Mucosa of descending colon (tissue), 3 donors: ENCODE data around the gene MEX3D. TPM values are rescaled to one million over a fixed set of nuclear protein-coding genes. Genes with fewer than 3 reads are reported as not detected.

Experiments used
- ATAC-seq: fragments of 200-7000 bp; cut with Tn5 transposase; one replicate; pipeline ENCODE4 v1.9.1; 2020; ENCODE audit warnings: mild to moderate bottlenecking, moderate library complexity
- DNase-seq, 3 donors: peaks; one replicate each; pipeline ENCODE4 v3.0.0-alpha.2; 2020
- H3K36me3 ChIP-seq: fragments of 200-600 bp; one replicate; pipeline ENCODE4 v1.8.0; 2021; ENCODE audit warnings: low read depth, mild to moderate bottlenecking
- H3K4me1 ChIP-seq: fragments of 200-600 bp; one replicate; pipeline ENCODE4 v1.8.0; 2021; ENCODE audit warnings: low read depth, mild to moderate bottlenecking
- H3K4me3 ChIP-seq: fragments of 200-600 bp; one replicate; pipeline ENCODE4 v1.8.0; 2021; ENCODE audit warnings: mild to moderate bottlenecking
- H3K9me3 ChIP-seq: fragments of 200-600 bp; one replicate; pipeline ENCODE4 v1.8.0; 2021; ENCODE audit warnings: mild to moderate bottlenecking
- intact Hi-C, 2 donors: fragments of 100-400 bp; cut with DNase I in 1 of 2; cut with micrococcal nuclease in 1 of 2; formaldehyde crosslinking; loops; one replicate each; pipeline versions ENCODE4 v1.11.0 to v1.11.1; 2022; cut with DNase I, micrococcal nuclease
- total RNA-seq, 3 donors: library from RNA; stranded (reverse); fragmentation: NEBNext Ultra II Directional in 2 of 3; extraction: Animal tissue kit (Norgen Biotek cat#: 25700) in 2 of 3; gene quantifications; one replicate each; pipeline versions ENCODE4 v1.2.1 to v1.2.4, GENCODE V29; 2021 to 2023
- TF ChIP-seq, protein P1 (sequence below): fragments of 200-600 bp; IDR thresholded peaks from one replicate; pipeline ENCODE4 v1.8.0; 2022; ENCODE audit warnings: antibody characterized with exemption, mild to moderate bottlenecking
- donor health status: DM: no; HTN: no; CAD: no; lungs with moderate emphysema.
- donor health status: DM: no; HTN: no; CAD: no.
- donor health status: DM: no; HTN: yes; CAD: no.

The MEX3D gene
- total RNA-seq, 3 donors from 2014 or later, result 21.3 to 28.1 (median 21.5) TPM

DNA sequence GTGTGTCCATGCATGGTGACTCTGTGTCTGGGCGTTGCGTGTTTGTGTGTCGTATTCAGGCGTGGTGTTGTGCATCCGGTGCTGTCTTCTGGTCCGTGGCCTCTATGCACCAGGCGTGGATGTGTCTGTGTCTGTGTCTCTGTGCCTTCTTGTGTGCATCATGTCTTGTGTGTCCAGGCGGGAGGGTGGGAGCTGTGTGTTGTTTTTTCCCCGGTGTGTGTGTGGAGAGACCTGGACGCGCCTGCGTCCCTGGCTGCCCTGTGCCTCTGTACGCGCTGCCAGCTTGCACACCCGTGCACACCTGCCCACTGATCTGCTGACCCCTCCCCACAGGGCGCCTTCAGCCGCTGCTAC is 43.2 kb downstream of the MEX3D start:
- TF ChIP-seq, protein P1, sequence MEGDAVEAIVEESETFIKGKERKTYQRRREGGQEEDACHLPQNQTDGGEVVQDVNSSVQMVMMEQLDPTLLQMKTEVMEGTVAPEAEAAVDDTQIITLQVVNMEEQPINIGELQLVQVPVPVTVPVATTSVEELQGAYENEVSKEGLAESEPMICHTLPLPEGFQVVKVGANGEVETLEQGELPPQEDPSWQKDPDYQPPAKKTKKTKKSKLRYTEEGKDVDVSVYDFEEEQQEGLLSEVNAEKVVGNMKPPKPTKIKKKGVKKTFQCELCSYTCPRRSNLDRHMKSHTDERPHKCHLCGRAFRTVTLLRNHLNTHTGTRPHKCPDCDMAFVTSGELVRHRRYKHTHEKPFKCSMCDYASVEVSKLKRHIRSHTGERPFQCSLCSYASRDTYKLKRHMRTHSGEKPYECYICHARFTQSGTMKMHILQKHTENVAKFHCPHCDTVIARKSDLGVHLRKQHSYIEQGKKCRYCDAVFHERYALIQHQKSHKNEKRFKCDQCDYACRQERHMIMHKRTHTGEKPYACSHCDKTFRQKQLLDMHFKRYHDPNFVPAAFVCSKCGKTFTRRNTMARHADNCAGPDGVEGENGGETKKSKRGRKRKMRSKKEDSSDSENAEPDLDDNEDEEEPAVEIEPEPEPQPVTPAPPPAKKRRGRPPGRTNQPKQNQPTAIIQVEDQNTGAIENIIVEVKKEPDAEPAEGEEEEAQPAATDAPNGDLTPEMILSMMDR, result no peak
- no peaks in the 10 kb centered on the region for H3K9me3 ChIP-seq
- ATAC-seq (no peak), DNase-seq (no peak)
- H3K36me3 ChIP-seq, result no peaks in the 10 kb centered on the region
- intact Hi-C loops, result no loop called here
- H3K4me3 ChIP-seq, result no peak overlapping the region
- no peaks in the 10 kb centered on the region for H3K4me1 ChIP-seq

DNA sequence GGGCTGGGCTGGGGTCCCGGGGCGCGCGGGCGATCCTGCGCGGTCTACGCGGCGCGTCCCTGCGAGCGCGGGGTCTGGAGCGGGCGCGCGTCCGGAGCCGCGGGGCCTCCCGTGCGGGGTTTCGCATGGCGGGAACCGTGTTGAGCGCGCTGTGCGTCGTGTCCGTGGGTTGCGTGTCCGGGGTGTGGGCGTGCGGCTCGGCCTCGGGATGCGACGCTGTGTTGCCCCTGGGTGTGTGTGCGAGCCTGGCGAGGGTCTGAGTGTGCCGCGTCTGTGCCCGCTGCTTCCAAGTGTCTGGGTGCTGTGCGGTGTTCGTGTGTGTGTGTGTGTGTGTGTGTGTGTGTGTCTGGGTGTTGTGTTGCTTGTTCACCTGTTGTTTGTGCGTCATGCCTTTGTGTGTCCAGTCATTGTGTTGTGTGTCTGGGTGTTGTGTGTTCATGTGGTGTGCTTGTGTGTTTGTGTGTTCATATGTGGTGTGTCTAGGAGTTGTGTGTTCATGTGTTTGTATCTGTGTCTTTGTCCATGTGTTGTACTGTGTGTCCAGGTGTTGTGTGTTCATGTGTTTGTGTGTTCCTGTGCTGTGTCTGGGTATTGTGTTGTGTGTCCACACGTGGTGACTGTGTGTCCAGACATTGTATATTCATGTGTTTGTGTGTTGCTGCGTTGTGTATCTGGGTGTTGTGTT is 43.7 kb downstream of the MEX3D start:
- intact Hi-C loops, result no loop called here
- TF ChIP-seq, protein P1, result no peak
- no peak for DNase-seq
- no peaks in the 10 kb centered on the region for H3K9me3 ChIP-seq
- H3K4me1 ChIP-seq, result no peaks in the 10 kb centered on the region
- H3K4me3 ChIP-seq, result no peak overlapping the region
- no peak for ATAC-seq
- no peaks in the 10 kb centered on the region for H3K36me3 ChIP-seq

DNA sequence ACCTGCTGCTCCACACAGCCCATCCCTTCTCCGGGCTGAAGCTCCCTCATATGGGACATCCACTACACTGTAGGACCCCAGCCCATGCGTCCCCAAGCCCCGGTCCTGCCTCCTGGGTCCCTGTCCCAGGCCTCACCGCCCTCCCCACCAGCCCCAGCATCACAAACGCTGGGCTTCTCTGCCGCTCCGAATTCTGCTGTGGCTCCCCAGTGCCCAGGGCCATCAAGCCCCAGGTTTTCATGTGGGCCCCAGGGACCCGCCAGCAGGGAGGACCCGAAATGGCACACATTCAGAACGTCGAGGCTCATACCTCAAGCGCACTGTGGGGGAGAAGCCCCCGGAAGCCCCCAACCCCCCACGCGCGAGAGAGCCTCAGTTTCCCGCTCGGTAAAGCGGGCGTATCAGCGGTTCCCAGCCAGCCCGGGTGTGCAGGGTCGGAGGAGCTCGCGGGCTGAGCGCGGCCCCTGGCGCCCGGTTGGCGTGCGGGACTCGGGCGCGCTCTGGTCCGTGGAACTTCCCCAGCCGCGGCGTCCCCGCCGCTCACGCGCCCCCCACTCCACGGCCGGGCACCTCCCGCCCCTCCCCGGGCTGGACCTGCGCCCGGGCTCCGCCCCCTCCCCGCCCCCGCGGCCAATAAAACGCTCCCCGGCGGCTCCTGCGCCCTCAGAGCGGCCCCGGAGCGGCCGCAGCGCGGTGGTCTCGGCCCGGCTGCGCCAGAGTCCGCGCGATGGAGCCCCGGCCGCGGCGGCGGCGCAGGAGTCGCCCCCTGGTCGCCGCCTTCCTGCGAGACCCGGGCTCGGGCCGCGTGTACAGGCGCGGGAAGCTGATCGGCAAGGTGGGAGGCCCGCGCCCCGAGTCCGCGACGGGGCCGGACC is 44.5 kb downstream of the MEX3D start, which contains the start of gene PLK5:
TSS of gene PLK5 (plus strand) at position 666 of the 875 bp plus-strand sequence. CDS start 2,920 bp downstream, outside the sequence.
- no peak for ATAC-seq
- DNase-seq, result no peak
- TF ChIP-seq, protein P1, result no peak
- Histone ChIP-seq H3K9me3 (no peaks in the 10 kb centered on the region), H3K4me1 (no peaks in the 10 kb centered on the region), H3K4me3 (no peak within 1 kb of the TSS), H3K36me3 (no peaks in the 10 kb centered on the region)
- intact Hi-C loops, result no loop called here

DNA sequence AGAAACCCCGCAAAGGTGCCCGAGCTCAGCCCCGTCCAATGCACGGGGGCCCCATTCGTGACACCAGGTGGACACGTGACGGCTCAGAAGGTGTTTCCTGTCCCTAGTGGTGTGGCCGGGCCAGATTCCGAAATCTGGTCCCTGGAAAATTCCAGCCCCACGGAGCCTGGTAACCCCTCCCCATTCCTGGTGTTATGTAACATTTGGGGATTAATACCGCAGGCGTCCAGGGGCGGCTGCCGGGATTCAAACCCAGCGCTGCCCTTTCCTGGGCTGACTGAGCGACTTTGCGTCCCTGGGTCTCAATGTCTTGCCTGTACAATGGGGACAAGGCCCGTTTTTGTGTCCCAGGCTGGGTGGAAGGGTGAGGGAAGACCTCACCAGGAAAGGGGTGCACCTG is 45.3 kb downstream of the MEX3D start:
- H3K36me3 ChIP-seq, result no peaks in the 10 kb centered on the region
- no peaks in the 10 kb centered on the region for H3K4me1 ChIP-seq
- DNase-seq (no peak), ATAC-seq (no peak)
- intact Hi-C loops, result no loop called here
- TF ChIP-seq, protein P1, result no peak
- H3K9me3 ChIP-seq, result no peaks in the 10 kb centered on the region
- H3K4me3 ChIP-seq, result no peak overlapping the region

DNA sequence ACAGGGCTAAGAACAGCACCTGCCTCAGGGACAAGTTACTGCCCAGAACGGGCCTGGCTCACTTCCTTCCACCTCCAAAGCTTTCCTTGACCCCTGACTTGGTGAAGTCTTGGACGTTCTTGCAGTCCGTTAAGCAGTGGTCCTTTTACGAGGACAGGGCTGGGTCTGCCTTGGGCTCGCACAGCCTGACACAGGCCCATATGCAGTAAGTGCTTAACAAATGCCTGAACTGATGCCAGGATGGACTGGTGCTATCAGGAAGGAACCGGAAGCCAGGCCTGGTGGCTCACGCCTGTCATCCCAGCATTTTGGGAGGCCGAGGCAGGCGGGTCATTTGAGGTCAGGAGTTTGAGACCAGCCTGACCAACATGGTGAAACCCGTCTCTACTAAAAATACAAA is 46.1 kb downstream of the MEX3D start:
- no peak overlapping the region for H3K4me3 ChIP-seq
- no peaks in the 10 kb centered on the region for H3K4me1 ChIP-seq
- ATAC-seq (no peak), DNase-seq (no peak)
- TF ChIP-seq, protein P1, result no peak
- no peaks in the 10 kb centered on the region for H3K36me3 ChIP-seq
- H3K9me3 ChIP-seq, result no peaks in the 10 kb centered on the region
- intact Hi-C loops, result no loop called here
